ENCODE results near the gene PA2G4. TPM values are rescaled to one million over a fixed set of nuclear protein-coding genes. Genes with fewer than 3 reads are reported as not detected.

PA2G4 gene
- total RNA-seq, 4 donors from 2014 or later: 90.5 to 133 (median 105) TPM

DNA sequence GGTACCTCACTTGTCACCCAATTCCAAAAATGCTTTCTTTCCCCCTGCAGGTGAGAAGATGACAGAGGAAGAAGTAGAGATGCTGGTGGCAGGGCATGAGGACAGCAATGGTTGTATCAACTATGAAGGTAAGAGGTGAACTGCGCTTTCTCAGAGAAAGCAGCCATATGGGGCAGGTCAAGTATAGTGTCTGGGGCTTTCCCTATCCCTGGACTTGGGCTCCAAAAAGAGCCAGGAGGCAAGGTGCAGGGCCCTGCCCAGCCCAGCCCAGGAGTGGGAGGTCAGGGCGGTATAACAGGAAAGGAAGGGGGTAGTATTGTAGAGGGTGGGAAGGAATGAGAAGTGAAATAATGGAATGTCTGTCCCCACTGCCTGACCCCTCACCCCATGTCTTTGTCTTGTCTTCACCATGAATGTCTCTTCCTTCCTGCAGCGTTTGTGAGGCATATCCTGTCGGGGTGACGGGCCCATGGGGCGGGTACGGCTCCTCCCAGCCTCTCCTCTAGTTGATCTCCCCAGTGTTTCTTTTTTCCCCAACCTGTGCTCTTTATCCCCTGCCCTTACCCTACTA, 55.9 kb downstream of the PA2G4 start:
- H3K9me3 ChIP-seq: no peaks in the 10 kb centered on the region
- intact Hi-C loops (cut with DNase I): no loop called here
- H3K27me3 ChIP-seq: no peaks in the 10 kb centered on the region
- peaks cover 35 to 69% (median 67%) of the 10 kb centered on the region in 4 donors for H3K4me1 ChIP-seq
- peak overlapping the region; percentile 93 to 98 (median 96) for H3K27ac ChIP-seq (replicated peaks in 1 of 4)
- WGBS: 13% methylated on average over 7 of the region's 7 CpGs
- peak in 1 of 2 donors; percentile 44 for TF ChIP-seq POLR2AphosphoS5 (IDR thresholded peaks at IDR 0.05)
- TF ChIP-seq POLR2A (IDR thresholded peaks at IDR 0.05; ENCODE audit: low read depth): no peak
- H3K4me3 ChIP-seq: peak overlapping the region; percentile 66 to 98 (median 86)
- DNase-seq (ENCODE audit: extremely low spot score): no peak
- peaks cover 35 to 60% (median 59%) of the 10 kb centered on the region in 4 donors for H3K36me3 ChIP-seq

DNA sequence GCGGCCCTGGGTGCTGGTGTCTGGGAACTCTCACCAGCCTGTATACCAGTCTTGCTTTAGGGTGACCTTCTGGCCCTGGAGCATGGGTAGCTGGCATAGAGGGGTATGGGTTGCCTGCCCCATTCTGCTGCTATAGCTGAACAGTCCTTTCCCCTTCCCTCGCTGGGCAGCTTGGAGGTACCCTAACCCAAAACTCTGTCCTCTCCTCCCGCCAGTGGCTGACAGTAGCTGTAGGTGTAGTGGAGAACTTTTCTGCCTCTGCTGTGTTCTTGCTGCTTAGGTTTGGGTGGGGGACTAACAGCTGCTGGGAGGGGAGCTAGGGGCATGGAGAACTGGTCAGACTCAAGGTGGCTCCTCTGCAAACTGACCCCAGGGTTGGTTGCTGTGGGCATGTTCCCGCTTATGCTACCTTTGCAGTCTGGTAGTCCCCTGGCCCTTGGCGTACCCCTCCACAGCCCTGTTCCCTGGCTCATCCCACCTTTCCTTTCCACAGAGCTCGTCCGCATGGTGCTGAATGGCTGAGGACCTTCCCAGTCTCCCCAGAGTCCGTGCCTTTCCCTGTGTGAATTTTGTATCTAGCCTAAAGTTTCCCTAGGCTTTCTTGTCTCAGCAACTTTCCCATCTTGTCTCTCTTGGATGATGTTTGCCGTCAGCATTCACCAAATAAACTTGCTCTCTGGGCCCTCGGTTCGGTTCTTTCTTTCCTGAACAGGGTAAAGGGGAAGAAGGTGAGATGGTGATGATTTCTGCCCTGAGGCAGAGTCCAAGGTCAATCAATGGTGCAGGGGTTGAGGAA, 56.7 kb downstream of the PA2G4 start:
- DNase-seq (ENCODE audit: extremely low spot score): no peak
- H3K4me1 ChIP-seq: peaks cover 35 to 74% (median 72%) of the 10 kb centered on the region in 4 donors
- no peaks in the 10 kb centered on the region for H3K27me3 ChIP-seq
- no peak for TF ChIP-seq EP300 (IDR thresholded peaks at IDR 0.05)
- no peak for TF ChIP-seq POLR2A (IDR thresholded peaks at IDR 0.05; ENCODE audit: low read depth)
- TF ChIP-seq, protein P1, sequence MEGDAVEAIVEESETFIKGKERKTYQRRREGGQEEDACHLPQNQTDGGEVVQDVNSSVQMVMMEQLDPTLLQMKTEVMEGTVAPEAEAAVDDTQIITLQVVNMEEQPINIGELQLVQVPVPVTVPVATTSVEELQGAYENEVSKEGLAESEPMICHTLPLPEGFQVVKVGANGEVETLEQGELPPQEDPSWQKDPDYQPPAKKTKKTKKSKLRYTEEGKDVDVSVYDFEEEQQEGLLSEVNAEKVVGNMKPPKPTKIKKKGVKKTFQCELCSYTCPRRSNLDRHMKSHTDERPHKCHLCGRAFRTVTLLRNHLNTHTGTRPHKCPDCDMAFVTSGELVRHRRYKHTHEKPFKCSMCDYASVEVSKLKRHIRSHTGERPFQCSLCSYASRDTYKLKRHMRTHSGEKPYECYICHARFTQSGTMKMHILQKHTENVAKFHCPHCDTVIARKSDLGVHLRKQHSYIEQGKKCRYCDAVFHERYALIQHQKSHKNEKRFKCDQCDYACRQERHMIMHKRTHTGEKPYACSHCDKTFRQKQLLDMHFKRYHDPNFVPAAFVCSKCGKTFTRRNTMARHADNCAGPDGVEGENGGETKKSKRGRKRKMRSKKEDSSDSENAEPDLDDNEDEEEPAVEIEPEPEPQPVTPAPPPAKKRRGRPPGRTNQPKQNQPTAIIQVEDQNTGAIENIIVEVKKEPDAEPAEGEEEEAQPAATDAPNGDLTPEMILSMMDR (IDR thresholded peaks at IDR 0.05): no peak
- TF ChIP-seq POLR2AphosphoS5 (IDR thresholded peaks at IDR 0.05): no peak
- H3K36me3 ChIP-seq: peaks cover 40 to 69% (median 67%) of the 10 kb centered on the region in 4 donors
- 41% methylated on average over 10 of the region's 11 CpGs for WGBS
- no peaks in the 10 kb centered on the region for H3K9me3 ChIP-seq
- peak overlapping the region; percentile 93 to 98 (median 96) for H3K27ac ChIP-seq (replicated peaks in 1 of 4)
- H3K4me3 ChIP-seq: peak overlapping the region; percentile 66 to 98 (median 86)
- intact Hi-C loops (cut with DNase I): no loop called here

DNA sequence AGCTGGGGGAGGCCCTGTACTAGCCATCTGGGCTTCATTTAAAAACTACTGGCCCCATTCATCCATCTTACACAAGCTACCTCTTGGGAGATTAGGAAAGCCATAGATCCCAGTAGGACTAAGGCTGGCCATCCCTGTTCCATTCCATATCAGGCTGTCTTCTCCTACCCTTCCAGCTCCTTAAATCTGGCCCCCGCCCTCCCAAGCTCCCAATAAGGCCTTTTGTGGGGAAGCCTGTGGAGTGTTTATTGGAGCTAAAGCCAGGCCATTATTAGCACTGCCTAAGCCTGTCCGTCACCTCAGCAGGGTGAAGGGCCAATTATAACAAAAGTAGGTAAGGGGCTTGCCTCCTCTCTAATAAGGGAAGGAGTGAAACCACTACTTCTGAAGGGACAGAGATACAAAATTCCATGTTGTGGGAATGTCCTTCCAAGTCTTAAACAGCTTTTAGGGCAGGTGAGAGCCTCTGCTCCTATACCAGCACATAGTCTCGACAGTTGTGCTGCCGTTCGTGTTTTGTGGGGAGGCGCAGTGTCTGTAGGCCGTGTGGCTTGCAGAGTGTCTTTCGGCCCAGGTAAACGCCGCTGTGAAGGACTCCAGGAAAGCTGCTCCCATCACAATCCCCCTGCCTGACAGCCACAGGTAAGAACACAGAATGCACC, 57.5 kb downstream of the PA2G4 start:
- H3K4me1 ChIP-seq: peaks cover 31 to 68% (median 66%) of the 10 kb centered on the region in 4 donors
- peak overlapping the region; percentile 66 to 98 (median 86) for H3K4me3 ChIP-seq
- intact Hi-C loops (cut with DNase I): no loop called here
- 60% methylated on average over 10 of the region's 10 CpGs for WGBS
- H3K36me3 ChIP-seq: peaks cover 47 to 76% (median 74%) of the 10 kb centered on the region in 4 donors
- H3K27ac ChIP-seq (replicated peaks in 1 of 4): peak overlapping the region; percentile 93 to 98 (median 96)
- H3K9me3 ChIP-seq: no peaks in the 10 kb centered on the region
- TF ChIP-seq POLR2A (IDR thresholded peaks at IDR 0.05; ENCODE audit: low read depth) (no peak), POLR2AphosphoS5 (IDR thresholded peaks at IDR 0.05) (peak; percentile 65 to 66)
- H3K27me3 ChIP-seq: no peaks in the 10 kb centered on the region
- DNase-seq (ENCODE audit: extremely low spot score): no peak

DNA sequence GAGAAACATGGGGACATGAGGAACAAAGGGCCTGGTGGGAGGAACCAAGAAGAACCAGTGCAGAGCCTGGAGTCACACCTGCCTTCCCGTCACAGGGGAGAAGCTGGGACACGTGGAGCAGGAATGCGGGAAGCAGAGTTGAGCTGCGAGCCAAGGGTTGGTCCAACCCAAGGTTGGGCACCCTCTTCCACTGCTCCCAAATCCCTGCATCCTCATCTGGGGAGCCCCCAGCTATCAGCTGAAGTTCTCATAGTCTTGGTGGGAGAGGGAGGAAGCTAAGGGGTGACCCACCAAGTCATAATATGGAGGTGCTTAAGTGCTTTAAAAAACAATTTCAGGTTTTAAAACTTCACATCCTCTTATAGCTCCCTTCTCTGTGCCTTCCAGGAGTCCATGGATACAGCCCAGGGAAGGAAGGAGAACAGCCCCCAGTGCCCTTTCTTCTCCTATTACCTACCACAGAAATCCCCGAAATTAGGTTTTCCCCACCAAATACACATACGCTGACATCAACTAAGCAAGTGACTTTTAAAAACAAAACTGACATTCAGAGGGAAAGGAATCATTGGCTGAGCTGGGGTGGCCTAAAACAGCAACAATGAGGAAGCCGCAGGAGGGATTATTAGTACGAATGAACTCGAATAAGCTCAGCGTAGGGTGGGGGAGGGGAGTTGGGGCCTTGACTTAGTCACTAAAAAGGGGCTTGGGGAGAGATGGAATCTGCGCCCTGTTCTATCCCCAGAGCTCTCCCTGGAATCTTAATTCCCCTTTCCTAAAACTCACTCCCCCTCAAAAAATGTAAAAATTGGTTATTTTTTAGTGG, 58.3 kb downstream of the PA2G4 start:
- intact Hi-C loops (cut with DNase I): no loop called here
- 34% methylated on average over 11 of the region's 11 CpGs for WGBS
- no peak for DNase-seq (ENCODE audit: extremely low spot score)
- H3K27ac ChIP-seq (replicated peaks in 1 of 4): peak overlapping the region; percentile 93 to 98 (median 96)
- TF ChIP-seq POLR2AphosphoS5 (IDR thresholded peaks at IDR 0.05): peak; percentile 20 to 40
- TF ChIP-seq, protein P1 (IDR thresholded peaks at IDR 0.05): no peak
- H3K4me3 ChIP-seq: peak overlapping the region in 3 of 4 donors; percentile 66 to 94 (median 77)
- H3K36me3 ChIP-seq: peaks cover 55 to 84% (median 83%) of the 10 kb centered on the region in 4 donors
- no peaks in the 10 kb centered on the region for H3K9me3 ChIP-seq
- no peaks in the 10 kb centered on the region for H3K27me3 ChIP-seq
- peaks cover 25 to 59% (median 57%) of the 10 kb centered on the region in 4 donors for H3K4me1 ChIP-seq

Other genes with a start within 250 kb of the PA2G4 start
- gene PYM1, start 176.7 kb upstream of the PA2G4 start, total RNA-seq: 10 to 100 TPM; 24.2 to 29.5 (median 26.7) TPM
- 10 to 100 TPM; 18.7 to 39.7 (median 24.7) TPM for gene DGKA, start 173.4 kb upstream of the PA2G4 start, total RNA-seq
- gene PMEL, start 138.5 kb upstream of the PA2G4 start, total RNA-seq: 1 to 10 TPM in 1 of 4 donors, under 1 TPM in 1, not detected in 2; 0.66 to 2.2 TPM
- gene CDK2, start 137.7 kb upstream of the PA2G4 start, total RNA-seq: 10 to 100 TPM; 35.3 to 84.9 (median 57.1) TPM
- 100 to 1,000 TPM; 116 to 189 (median 138) TPM for gene RAB5B, start 130.5 kb upstream of the PA2G4 start, total RNA-seq
- 10 to 100 TPM; 18.3 to 29.0 (median 25.3) TPM for gene SUOX, start 107.3 kb upstream of the PA2G4 start, total RNA-seq
- gene IKZF4, start 83.5 kb upstream of the PA2G4 start, total RNA-seq: 10 to 100 TPM in 2 of 4 donors, 1 to 10 TPM in 2; 6.2 to 20.4 (median 9.7) TPM
- 1,000 to 10,000 TPM in 1 of 4 donors, 100 to 1,000 TPM in 3; 104 to 1,982 (median 577) TPM for gene RPS26, start 62.6 kb upstream of the PA2G4 start, total RNA-seq
- gene ERBB3, start 24.4 kb upstream of the PA2G4 start, total RNA-seq: 10 to 100 TPM; 13.9 to 25.0 (median 19.0) TPM
- gene RPL41, start 12.1 kb downstream of the PA2G4 start, total RNA-seq: 1,000 to 10,000 TPM; 1,962 to 4,166 (median 3,502) TPM
- gene ZC3H10, start 13.7 kb downstream of the PA2G4 start, total RNA-seq: 1 to 10 TPM; 5.0 to 7.9 (median 6.6) TPM
- 100 to 1,000 TPM; 151 to 245 (median 214) TPM for gene ESYT1, start 23.7 kb downstream of the PA2G4 start, total RNA-seq
- gene MYL6B, start 48.0 kb downstream of the PA2G4 start, total RNA-seq: 10 to 100 TPM; 28.5 to 39.4 (median 33.6) TPM
- 1,000 to 10,000 TPM; 5,145 to 8,531 (median 5,986) TPM for gene MYL6, start 53.8 kb downstream of the PA2G4 start, total RNA-seq
- 100 to 1,000 TPM in 2 of 4 donors, 10 to 100 TPM in 2; 62.1 to 111 (median 94.3) TPM for gene SMARCC2, start 84.9 kb downstream of the PA2G4 start, total RNA-seq
- gene RNF41, start 117.4 kb downstream of the PA2G4 start, total RNA-seq: 100 to 1,000 TPM in 3 of 4 donors, 10 to 100 TPM in 1; 64.4 to 165 (median 109) TPM
- gene NABP2, start 119.8 kb downstream of the PA2G4 start, total RNA-seq: 10 to 100 TPM; 27.0 to 36.4 (median 30.9) TPM
- not detected for gene SLC39A5, start 125.5 kb downstream of the PA2G4 start, total RNA-seq
- gene ANKRD52, start 153.8 kb downstream of the PA2G4 start, total RNA-seq: 10 to 100 TPM; 13.8 to 31.5 (median 19.6) TPM
- gene COQ10A, start 162.4 kb downstream of the PA2G4 start, total RNA-seq: 10 to 100 TPM; 12.4 to 22.8 (median 15.7) TPM
- 100 to 1,000 TPM in 3 of 4 donors, 10 to 100 TPM in 1; 91.8 to 155 (median 111) TPM for gene CS, start 195.8 kb downstream of the PA2G4 start, total RNA-seq
- 10 to 100 TPM; 48.8 to 61.5 (median 50.3) TPM for gene CNPY2, start 211.4 kb downstream of the PA2G4 start, total RNA-seq
- gene PAN2, start 229.4 kb downstream of the PA2G4 start, total RNA-seq: 10 to 100 TPM; 14.1 to 34.5 (median 24.4) TPM
- gene IL23A, start 234.3 kb downstream of the PA2G4 start, total RNA-seq: not detected